Stimulated activated CD4-positive, alpha-beta T cell treated with anti-CD3 and anti-CD28 coated beads, Interleukin-15, amount 100 ng/mL, for 1 hour (primary cell): ENCODE data around the gene SLC25A43.
"Not testable (repeated sequence)": the region's sequence is repeated elsewhere in the genome, so short reads cannot be mapped to it uniquely, and the experiment has no call there.

Experiments
- DNase-seq, 2 donors: peaks; one replicate each; pipeline ENCODE4 v3.0.0-alpha.2; 2020; ENCODE audit warnings: low read depth in 1 of 2, low spot score in 1 of 2

The SLC25A43 gene

DNA sequence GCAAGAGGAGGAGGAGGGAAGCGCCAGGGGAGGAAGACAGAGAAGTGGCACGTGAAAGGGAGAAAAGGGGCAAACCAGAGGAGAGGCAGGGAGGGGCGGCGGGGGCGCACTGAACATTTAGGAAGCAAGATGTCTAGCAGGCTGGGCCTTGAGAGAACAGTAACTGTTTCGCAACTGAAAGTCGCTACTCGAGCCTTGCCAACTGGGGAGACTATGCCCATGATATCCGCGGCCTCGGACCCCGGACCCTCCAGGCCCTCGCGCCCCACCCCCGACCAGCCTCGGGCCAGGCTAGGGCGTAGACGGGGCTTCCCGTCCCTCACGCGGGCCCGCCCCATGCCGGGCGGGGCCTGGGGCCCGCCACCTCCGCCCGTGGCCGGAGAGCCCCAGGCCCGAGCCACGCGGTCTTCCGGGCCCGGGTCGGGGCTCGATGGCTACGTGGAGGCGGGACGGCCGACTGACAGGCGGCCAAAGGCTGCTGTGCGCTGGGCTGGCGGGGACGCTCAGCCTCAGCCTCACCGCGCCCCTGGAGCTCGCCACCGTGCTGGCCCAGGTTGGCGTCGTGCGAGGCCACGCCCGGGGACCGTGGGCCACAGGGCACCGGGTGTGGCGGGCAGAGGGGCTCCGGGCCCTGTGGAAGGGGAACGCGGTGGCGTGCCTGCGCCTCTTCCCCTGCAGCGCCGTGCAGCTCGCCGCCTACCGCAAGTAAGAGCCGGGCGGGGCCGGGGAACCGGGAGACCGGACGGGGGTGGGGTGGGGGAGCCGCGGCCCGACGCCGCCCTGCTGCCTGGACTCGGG, at the start of gene SLC25A43:
TSS of gene SLC25A43 (plus strand) at position 363 of the 798 bp plus-strand sequence. CDS start at position 431, 68 bp downstream.
- peak in 1 of 2 donors; percentile 16 for DNase-seq

DNA sequence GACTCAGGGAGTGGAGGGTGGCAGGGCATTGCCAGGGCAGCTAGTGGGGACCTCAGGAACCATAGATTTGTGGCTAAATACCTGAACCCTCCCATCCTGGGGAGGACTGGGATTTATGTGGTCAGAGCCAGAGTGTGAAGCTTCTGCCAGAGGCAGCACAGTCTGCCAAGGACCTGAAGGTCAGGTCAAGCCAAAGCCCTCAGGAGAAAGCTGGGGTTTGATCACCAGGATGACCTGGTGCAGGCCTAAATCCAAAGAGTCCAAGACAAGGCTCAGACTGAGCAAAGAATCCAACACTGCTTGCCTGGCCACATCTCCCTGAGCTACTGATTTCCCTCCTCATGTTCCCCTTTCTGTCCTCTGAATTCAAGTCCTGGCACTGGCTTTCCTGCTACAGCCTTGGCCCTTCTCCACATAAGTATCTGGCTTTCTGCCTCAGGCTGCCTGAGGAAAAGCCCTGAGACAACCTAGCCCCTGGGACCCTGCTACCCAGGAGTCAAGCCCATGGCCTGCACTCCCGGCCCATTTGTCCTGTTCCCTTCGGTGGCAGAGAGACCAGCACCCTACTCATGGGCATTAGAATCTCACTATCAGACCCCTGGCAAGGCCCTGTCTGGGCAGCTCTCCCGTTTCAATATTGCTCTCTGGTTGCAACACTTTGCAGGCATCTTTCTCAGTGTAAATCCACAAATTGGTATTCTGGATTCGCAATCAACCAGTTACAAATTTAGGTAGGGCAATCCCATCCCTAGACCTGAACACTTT, 39.3 kb upstream of the SLC25A43 start:
- DNase-seq = no peak

DNA sequence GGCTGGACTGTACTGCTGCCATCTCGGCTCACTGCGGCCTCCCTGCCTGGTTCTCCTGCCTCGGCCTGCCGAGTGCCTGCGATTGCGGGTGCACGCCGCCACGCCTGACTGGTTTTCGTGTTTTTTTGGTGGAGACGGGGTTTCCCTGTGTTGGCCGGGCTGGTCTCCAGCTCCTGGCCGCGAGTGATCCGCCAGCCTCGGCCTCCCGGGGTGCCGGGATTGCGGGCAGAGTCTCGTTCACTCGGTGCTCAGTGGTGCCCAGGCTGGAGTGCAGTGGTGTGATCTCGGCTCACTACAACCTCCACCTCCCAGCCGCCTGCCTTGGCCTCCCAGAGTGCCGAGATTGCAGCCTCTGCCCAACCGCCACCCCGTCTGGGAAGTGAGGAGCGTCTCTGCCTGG, 37.7 kb upstream of the SLC25A43 start:
- not testable (repeated sequence) for DNase-seq

DNA sequence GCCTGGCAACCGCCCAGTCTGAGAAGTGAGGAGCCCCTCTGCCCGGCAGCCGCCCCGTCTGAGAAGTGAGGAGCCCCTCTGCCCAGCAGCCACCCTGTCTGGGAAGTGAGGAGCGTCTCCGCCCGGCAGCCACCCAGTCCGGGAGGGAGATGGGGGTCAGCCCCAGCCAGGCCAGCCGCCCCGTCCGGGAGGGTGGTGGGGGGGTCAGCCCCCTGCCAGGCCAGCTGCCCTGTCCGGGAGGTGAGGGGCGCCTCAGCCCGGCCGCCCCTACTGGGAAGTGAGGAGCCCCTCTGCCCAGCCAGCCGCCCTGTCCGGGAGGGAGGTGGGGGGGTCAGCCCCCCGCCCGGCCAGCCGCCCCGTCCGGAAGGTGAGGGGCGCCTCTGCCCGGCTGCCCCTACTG, 37.1 kb upstream of the SLC25A43 start:
- DNase-seq = not testable (repeated sequence)

DNA sequence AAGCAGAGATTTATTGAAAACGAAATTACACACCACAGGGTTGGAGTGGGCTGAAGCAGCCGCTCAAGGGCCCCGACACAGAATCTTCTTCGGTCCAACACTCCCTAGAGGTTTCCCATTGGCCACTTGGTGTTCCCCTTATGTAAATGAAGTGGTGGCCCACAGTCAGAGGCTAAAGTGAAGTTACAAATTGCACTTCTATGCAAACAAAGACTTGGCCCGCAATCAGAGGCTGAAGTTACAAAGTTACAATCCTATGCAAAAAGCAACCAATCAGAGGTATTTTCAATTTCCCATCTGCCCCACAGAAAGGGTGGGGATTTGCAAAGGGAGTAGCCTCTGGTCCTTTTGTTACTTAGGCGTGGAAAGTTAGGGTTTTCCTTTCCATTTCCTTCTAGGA, 35.7 kb upstream of the SLC25A43 start:
- DNase-seq = no peak

DNA sequence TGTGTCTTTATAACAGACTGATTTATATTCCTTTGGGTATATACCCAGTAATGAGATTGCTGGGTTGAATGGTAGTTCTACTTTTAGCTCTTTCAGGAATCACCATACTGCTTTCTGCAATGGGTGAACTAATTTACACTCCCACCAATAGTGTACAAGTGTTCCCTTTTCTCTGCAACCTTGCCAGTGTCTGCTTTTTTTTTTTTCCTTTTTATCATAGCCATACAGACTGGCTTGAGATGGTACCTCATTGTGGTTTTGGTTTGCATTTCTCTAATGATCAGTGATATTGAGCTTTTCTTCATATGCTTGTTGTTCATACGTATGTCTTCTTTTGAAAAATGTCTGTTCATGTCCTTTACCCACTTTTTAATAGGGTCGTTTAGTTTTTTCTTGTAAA, 27.3 kb upstream of the SLC25A43 start:
- not testable (repeated sequence) for DNase-seq

DNA sequence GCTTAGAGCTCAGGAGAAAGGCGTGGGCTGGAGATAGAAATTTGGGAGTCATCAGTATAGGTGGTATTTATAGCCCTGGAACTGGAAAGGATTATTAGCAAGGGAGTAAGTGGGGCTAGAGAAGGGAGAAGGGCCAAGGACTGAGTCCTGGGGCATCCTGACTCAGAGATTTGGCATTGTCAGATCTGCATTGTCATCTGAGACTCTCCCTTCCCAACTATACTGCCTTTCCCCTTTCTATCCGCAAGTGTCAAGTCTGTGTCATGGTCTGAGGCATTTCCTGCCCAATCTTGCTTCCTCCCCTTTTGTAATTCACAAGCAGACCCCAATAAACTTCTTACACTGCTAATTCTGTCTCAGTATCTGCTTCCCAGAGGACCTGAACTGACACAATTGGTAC, 24.4 kb upstream of the SLC25A43 start:
- DNase-seq = no peak

DNA sequence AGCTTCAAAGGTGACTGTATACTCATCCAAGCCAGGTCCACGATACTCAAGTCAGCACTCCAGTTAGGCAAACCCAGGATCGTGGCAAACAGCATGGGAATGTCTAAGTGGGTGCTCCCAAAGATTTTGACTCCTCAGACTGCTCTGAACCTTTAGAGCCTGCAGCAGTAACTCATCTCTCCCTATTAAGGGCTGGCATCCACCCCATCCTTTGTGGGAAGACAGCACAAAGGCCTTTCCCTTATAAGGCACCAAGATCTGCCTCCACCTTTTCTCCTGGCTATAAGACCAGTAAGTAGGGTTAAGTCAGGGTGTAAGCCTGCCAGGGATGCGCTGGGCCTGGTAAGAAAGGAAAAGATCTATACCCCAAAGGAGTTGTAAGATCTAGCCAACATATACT, 23.6 kb upstream of the SLC25A43 start:
- no peak for DNase-seq

DNA sequence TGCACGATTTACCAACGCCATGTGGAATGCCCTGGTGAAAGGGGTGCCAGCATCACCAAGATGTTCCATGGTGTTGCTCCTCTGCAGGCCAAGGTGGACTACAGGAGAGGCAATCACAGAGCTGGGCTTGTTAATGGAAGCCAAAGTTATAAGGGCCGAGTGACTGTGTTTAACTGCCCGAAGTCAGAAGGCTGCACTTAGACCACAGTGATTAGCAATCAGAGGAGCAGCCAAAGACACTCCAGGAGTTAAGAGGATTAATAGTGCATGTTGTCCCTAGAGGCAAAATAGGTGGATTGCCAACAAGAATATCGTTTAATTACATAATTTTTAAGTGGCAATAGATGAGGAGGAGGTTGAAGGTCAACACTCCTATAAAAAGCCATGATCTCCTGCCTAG, 22.8 kb upstream of the SLC25A43 start:
- no peak for DNase-seq

DNA sequence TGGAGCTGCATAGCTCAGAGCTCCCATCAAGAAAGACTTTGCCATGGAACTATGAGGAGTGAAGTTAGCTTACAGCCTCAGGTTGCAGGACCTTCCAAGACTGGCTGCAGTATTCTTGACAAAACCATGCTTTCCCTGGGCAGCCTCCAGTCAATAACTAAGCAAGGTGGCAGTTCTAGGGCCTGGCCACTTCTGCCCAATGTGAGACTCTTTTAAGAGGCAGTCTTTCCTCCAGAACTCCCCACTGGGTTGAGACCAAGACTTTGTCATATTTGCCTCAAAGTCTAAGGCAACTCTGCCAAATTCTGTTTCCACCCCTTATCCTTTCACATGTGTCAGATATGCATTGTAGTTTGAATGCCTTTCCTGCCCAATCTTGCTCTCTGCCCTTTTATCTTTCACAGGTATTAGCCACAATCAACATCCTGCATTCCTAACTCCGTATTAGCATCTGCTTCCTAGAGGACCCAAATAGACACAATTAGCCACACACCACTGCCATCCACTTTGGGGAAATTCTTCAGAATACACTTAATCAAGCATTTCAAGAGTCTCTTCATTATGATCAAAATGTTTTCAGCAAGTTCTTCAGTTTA, 17.7 kb upstream of the SLC25A43 start:
- DNase-seq = no peak

DNA sequence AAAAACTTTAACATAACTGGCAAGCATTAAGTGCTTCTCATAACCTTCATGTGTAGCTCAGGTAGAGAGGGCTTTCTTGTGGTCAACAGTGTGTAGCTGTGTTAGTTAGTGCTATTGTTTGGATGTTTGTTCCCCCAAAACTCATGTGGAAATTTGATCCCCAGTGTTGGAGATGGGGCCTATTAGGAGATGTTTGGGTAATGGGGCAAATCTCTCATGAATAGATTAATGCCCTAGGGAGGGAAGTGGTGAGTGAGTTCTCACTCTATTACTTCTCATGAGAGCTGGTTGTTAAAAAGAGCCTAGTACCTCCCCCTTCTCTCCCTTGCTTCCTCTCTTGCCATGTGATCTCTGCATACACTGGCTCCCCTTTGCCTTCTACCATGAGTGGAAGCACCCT, 16.5 kb upstream of the SLC25A43 start:
- DNase-seq = no peak

DNA sequence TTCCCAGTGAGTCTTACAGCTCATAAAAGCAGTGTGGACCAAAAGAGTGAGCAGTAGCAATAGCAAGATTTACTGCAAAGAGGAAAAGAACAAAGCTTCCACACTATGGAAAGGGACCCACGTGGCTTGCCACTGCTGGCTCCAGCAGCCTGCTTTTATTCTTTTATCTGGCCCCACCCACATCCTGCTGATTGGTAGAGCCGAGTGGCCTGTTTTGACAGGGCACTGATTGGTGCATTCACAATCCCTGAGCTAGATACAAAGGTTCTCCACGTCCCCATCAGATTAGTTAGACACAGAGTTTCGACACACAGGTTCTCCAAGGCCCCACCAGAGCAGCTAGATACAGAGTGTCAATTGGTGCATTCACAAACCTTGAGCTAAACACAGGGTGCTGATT, 12.5 kb upstream of the SLC25A43 start:
- DNase-seq = not testable (repeated sequence)

DNA sequence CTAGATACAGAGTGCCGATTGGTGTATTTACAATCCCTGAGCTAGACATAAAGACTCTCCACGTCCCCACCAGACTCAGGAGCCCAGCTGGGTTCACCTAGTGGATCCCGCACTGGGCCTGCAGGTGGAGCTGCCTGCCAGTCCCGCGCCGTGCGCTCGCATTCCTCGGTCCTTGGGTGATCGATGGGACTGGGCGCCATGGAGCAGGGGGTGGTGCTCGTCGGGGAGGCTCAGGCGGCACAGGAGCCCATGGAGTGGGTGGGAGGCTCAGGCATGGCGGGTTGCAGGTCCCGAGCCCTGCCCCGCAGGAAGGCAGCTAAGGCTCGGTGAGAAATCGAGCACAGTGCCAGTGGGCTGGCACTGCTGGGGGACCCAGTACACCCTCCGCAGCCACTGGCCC, 11.7 kb upstream of the SLC25A43 start:
- DNase-seq = not testable (repeated sequence)

DNA sequence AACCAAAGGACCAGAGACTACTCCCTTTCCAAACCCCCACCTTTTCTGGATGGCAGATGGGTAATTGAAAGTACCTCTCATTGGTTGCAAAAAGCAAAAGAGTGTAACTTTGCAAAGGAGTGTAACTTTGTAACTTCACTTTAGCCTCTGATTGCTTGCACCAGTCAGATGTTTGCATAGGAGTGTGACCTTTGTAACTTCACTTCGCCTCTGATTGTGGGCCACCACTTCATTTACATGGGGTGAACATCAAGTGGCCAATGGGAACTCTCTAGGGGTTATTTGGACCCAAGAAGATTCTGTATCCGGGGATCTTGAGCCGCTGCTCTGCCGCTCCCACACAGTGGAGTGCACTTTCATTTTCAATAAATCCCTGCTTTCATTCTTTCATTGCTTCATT, 9.9 kb upstream of the SLC25A43 start:
- DNase-seq = no peak

DNA sequence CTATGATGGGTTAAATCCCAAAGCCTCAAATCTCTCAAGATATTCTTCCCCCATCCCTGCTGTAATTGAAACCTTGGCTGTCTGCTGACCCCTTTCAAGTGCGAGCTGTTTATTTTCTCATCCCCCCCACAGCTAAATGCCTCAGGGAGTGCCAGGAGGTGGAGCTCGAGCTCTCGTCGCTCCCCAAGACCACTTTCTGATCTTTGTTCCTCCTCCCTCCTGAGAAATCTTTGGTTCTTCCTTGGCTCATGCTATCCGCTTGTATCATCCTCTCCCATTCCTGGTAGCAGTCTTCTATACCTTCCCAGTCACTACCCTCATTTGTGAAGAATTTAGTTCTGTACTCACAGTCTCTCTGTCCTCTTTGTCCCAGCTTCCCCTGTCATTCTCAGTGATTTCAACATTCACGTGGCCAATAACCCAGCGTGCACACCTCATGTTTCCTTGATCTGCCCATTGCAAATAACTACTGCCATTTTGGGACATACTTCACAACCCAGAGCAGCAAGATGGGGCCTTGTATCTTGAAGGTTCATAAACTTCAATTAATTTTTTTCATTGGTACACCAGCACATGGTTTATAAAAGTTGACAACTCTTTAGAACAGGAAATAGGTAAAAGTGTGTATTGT, 9.2 kb upstream of the SLC25A43 start:
- DNase-seq = no peak

DNA sequence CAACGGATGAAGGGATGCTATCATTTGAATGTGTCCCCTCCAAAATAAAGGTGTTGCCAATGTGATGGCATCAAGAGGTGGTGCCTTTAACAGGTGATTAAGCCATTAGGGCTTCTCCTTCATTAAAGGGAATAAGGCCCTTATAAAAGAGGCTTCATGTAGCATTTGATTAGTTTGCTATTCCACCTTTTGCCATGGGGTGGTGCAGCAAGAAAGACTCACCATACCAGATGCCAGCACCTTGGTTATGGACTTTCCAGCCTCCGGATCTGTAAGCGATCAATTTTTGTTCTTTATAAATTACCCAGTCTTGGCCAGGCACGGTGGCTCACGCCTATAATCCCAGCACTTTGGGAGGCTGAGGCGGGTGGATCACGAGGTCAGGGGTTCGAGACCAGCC, 7.9 kb upstream of the SLC25A43 start:
- no peak for DNase-seq

DNA sequence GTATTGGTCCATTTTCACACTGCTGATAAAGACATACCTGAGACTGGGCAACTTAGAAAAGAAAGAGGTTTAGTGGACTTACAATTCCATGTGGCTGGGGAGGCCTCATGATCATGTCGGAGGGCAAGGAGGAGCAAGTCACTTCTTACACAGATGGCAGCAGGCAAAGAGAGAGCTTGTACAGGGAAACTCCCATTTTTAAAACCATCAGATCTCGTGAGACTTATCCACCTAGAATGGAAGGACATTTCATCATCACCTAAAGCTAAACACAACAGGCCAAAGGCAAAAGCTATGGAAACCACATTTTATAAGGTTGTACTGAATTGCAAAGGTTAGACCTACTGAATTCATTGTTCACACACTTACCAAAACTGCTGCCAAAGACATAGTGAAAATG, 6.0 kb upstream of the SLC25A43 start:
- DNase-seq = no peak

DNA sequence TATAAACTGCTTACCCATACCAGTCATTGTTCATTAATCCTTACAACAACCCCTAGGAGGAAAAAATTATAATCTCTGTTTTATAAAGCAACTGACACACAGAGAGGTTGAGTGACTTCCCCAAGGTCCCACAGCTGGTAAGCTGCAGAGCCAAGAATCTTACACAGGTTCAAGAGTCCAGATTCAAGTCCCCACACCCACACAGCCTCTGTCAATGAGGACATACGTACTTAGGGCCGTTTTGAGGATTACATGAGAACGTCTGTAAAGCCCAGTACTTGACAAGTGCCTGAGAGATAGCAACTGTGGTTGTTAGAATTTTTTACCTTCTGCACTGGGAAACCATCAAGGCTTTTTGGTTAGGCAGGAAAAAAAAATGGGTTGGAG, 556 bp upstream of the SLC25A43 start:
- DNase-seq = no peak

DNA sequence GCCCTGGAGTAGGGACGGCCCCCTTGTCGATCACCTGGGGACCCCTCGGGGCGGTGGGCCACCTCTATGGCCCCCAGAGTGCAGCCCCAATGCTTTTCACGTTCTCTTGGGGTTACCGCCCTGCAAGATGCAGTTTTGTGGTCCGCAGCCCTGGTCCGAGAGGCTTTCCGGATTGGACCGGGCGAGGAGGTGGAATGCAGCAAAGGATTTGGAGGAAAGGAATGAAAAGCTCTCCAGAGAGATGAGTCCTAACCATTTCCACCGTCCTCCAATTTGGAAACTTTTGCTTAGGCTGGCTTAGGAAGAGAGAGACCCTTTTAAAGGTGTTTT, 601 bp downstream of the SLC25A43 start:
- DNase-seq = no peak

DNA sequence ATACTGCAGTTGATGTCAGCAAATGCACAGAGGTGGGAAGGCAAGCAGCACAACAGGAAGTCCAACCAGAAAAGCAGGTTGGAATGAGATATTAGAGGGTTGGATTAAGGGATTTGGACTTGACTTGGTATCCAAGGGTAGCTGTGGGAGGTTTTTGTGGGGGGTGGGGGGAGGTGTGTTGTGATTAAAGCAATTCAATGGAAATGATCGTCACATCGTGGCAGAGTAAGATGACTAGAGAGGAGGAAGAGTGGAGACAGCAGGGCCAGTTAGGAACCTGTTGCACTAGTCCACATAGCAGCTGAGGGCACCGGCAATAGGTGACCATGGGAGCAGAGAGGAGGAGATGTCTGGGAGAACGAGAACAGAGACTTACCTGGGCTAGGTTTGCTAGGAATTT, 2.4 kb downstream of the SLC25A43 start:
- DNase-seq = no peak

DNA sequence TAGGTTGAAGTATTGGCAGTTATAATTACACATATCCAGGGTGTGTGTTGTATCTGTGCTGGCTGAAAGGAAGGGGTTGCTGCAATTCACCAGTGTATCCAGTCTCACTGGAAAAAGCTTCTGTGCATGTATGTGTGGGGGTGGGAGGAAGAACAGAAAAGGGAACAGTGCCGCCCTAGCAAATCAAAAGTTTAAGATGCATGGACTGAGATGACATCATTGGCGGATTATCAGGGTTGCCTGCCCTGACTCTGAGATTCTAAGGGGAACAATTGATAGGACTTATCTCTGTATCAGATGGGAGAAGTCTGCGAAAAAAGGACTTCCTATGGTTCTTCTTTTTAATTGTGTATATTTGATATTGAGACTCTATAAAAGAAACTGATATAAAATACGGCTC, 3.5 kb downstream of the SLC25A43 start:
- no peak for DNase-seq

DNA sequence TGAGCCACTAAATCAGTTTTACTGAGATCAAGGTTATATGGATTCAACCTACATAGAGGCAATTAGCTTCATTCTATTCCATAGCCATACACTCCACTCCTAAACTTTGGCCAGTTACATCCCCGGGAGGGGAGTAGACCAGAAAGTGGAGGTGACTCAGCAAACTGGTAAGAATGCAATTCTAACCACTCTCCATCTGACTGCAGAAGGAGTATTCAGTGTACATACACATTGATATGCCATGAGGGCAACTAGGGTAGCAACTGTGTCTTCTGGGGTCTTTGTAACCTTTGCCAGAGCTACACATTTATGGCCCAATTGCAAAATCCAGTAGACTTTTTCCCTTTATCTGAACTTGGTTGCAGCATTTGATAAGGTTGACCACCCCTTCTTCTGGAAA, 7.6 kb downstream of the SLC25A43 start:
- DNase-seq = no peak
